H1 (cell line): ENCODE results near the gene ZNF599. TPM values are rescaled to one million over a fixed set of nuclear protein-coding genes. Genes with fewer than 3 reads are reported as not detected.

Experiments used
- CBX5 ChIP-seq: fragments of 300-800, 300-1000 bp; sonication (generic); IDR thresholded peaks from 2 replicates; pipeline ENCODE4 v1.7.1; 2016; ENCODE audit warnings: antibody characterized with exemption, low read length, low read depth
- HDAC2 ChIP-seq, 2 experiments: fragments of 300-600 bp in 1 of 2; sonication (generic) in 1 of 2; IDR thresholded peaks; 2 replicates each; pipeline ENCODE4 v1.6.1; 2011 to 2012; ENCODE audit warnings: low read depth in 2 of 2, low read length in 2 of 2, mild to moderate bottlenecking in 2 of 2, moderate library complexity in 2 of 2, borderline replicate concordance in 1 of 2, inconsistent platforms in 1 of 2
- SP2 ChIP-seq: IDR thresholded peaks from 2 replicates; pipeline ENCODE4 v1.6.1; 2012; ENCODE audit warnings: mild to moderate bottlenecking, low read length, inconsistent platforms
- polyA plus RNA-seq, 7 experiments: library from polyadenylated mRNA; depleted of rRNA in 3 of 7; stranded (reverse) in 5 of 7; unstranded in 2 of 7; fragments of >200 nt in 5 of 7; fragments of 200-250 nt in 2 of 7; gene quantifications; 1 replicate in 5 of 7; 2 replicates in 1 of 7; 4 replicates in 1 of 7; pipeline versions ENCODE4 v1.2.1 to v1.2.3, GENCODE V29; 2011 to 2013; ENCODE audit warnings: missing spikeins in 2 of 7, mixed read lengths in 2 of 7
- total RNA-seq: library from RNA; stranded (reverse); fragmentation: NEBNext Ultra II Directional; extraction: Animal tissue kit (Norgen Biotek cat#: 25700); gene quantifications from 2 replicates; pipeline ENCODE4 v1.2.1, GENCODE V29; 2021
- TF ChIP-seq, protein P1 (sequence below): fragments of 300-600 bp; sonication (generic); IDR thresholded peaks from 2 replicates; pipeline ENCODE4 v1.7.1; 2012; ENCODE audit warnings: low read length, moderate library complexity, mild to moderate bottlenecking, inconsistent platforms; ENCODE audit not compliant: insufficient replicate concordance

Gene ZNF599
- total and polyA plus RNA-seq, 2 of the 8 experiments (the other 6 are each of a cell fraction or from before 2014, with no cell fraction given): 4.8 to 5.4 TPM

DNA sequence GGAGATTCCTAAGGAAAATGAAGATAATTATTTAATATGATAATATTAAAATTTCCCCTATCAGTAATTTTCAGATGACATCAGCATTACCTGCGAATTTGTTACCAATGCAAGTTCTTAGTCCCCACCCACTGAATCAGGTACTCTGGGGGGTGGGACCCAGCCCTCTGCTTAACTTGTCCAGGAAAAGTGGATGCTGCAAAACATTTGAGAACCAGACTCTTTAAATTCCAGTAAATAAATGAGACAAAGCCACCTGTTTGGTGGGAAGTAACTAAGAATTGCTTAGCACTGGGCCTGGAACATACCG is 495 bp upstream of the ZNF599 start (continued):
- TF ChIP-seq CBX5 (no peak), HDAC2 (IDR thresholded peaks at IDR 0.05; ENCODE audit: borderline replicate concordance in 1 of 2, low read depth in 2 of 2, low read length in 2 of 2) (no peak), SP2 (no peak)
- TF ChIP-seq, protein P1, sequence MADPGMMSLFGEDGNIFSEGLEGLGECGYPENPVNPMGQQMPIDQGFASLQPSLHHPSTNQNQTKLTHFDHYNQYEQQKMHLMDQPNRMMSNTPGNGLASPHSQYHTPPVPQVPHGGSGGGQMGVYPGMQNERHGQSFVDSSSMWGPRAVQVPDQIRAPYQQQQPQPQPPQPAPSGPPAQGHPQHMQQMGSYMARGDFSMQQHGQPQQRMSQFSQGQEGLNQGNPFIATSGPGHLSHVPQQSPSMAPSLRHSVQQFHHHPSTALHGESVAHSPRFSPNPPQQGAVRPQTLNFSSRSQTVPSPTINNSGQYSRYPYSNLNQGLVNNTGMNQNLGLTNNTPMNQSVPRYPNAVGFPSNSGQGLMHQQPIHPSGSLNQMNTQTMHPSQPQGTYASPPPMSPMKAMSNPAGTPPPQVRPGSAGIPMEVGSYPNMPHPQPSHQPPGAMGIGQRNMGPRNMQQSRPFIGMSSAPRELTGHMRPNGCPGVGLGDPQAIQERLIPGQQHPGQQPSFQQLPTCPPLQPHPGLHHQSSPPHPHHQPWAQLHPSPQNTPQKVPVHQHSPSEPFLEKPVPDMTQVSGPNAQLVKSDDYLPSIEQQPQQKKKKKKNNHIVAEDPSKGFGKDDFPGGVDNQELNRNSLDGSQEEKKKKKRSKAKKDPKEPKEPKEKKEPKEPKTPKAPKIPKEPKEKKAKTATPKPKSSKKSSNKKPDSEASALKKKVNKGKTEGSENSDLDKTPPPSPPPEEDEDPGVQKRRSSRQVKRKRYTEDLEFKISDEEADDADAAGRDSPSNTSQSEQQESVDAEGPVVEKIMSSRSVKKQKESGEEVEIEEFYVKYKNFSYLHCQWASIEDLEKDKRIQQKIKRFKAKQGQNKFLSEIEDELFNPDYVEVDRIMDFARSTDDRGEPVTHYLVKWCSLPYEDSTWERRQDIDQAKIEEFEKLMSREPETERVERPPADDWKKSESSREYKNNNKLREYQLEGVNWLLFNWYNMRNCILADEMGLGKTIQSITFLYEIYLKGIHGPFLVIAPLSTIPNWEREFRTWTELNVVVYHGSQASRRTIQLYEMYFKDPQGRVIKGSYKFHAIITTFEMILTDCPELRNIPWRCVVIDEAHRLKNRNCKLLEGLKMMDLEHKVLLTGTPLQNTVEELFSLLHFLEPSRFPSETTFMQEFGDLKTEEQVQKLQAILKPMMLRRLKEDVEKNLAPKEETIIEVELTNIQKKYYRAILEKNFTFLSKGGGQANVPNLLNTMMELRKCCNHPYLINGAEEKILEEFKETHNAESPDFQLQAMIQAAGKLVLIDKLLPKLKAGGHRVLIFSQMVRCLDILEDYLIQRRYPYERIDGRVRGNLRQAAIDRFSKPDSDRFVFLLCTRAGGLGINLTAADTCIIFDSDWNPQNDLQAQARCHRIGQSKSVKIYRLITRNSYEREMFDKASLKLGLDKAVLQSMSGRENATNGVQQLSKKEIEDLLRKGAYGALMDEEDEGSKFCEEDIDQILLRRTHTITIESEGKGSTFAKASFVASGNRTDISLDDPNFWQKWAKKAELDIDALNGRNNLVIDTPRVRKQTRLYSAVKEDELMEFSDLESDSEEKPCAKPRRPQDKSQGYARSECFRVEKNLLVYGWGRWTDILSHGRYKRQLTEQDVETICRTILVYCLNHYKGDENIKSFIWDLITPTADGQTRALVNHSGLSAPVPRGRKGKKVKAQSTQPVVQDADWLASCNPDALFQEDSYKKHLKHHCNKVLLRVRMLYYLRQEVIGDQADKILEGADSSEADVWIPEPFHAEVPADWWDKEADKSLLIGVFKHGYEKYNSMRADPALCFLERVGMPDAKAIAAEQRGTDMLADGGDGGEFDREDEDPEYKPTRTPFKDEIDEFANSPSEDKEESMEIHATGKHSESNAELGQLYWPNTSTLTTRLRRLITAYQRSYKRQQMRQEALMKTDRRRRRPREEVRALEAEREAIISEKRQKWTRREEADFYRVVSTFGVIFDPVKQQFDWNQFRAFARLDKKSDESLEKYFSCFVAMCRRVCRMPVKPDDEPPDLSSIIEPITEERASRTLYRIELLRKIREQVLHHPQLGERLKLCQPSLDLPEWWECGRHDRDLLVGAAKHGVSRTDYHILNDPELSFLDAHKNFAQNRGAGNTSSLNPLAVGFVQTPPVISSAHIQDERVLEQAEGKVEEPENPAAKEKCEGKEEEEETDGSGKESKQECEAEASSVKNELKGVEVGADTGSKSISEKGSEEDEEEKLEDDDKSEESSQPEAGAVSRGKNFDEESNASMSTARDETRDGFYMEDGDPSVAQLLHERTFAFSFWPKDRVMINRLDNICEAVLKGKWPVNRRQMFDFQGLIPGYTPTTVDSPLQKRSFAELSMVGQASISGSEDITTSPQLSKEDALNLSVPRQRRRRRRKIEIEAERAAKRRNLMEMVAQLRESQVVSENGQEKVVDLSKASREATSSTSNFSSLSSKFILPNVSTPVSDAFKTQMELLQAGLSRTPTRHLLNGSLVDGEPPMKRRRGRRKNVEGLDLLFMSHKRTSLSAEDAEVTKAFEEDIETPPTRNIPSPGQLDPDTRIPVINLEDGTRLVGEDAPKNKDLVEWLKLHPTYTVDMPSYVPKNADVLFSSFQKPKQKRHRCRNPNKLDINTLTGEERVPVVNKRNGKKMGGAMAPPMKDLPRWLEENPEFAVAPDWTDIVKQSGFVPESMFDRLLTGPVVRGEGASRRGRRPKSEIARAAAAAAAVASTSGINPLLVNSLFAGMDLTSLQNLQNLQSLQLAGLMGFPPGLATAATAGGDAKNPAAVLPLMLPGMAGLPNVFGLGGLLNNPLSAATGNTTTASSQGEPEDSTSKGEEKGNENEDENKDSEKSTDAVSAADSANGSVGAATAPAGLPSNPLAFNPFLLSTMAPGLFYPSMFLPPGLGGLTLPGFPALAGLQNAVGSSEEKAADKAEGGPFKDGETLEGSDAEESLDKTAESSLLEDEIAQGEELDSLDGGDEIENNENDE: no peak
